CD4-positive, alpha-beta T cell treated with Interleukin-4 for 4 hours (primary cell): Measurements from ENCODE around the gene PPFIA2.
"Not testable (repeated sequence)": the region's sequence is repeated elsewhere in the genome, so short reads cannot be mapped to it uniquely, and the experiment has no call there.

Experiments used
- DNase-seq: peaks from one replicate; pipeline ENCODE4 v3.0.0-alpha.2; 2020

Gene PPFIA2

DNA sequence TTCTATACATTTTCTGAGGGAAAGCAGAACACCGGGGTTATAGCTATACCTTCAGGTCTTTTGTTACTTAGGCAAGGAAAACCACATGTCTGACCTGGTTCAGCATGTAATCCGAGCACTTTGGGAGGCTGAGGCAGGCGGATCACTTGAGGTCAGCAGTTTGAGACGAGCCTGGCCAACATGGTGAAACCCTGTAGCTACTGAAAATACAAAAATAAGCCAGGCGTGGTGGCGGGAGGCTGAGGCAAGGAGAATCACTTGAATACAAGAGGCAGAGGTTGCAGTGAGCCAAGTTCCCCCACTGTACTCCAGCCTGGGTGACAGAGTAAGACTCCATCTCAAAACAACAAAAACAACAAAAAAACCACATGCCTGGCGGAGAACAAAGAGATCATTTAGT, 503.7 kb downstream of the PPFIA2 start:
- DNase-seq = no peak

DNA sequence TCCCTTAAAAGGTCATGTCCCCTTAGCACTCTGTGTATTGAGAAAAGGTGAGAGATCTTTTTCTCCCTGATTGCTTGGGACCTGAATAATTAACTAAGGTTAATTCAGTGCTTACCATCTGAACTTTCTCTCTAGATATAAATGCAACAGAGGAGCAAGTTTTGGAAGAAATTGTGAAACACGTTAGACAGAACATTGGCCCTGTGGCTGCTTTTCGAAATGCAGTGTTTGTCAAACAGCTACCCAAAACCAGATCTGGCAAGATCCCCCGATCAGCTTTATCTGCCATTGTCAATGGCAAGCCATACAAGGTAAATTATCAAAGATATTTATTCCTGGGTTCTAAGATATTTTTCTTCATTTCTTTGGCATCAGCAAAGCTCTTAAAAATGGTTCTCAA, 505.8 kb downstream of the PPFIA2 start:
- DNase-seq = no peak

DNA sequence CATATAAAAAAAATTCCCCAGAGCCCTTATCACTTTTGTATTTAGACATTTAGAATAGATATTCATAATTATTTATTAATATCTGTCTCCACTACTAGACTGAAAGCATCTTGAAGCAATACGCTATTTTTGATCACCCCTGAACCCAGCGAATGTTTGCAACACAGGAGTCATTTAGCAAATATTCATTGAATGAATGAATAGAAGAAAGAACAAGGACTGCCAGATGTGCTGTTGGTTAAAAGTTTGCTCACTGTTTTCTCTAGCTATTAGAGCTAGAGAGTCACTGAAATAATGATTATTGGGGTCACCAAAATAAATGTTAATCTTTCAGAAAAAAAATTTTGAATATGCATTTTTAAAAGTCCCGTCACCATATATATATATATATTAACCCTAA, 506.9 kb downstream of the PPFIA2 start:
- no peak for DNase-seq

DNA sequence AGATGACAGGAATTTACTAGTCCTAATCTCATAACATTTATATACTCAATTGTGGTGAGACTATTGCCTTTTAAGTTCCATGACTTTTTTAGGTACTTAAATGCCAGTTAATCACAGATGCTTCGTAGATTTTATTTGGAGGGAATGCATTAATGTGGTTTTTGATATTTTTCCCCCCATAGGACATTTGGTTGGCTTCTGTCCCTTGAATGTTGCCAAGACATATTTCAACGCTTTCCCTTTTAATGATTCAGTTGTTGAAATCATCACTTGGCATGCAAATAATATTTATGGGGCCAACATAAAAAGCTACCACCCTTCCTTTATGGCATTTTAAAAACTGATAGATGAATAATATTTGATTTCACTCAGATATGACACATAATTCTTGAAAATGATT, 509.2 kb downstream of the PPFIA2 start:
- DNase-seq = no peak

DNA sequence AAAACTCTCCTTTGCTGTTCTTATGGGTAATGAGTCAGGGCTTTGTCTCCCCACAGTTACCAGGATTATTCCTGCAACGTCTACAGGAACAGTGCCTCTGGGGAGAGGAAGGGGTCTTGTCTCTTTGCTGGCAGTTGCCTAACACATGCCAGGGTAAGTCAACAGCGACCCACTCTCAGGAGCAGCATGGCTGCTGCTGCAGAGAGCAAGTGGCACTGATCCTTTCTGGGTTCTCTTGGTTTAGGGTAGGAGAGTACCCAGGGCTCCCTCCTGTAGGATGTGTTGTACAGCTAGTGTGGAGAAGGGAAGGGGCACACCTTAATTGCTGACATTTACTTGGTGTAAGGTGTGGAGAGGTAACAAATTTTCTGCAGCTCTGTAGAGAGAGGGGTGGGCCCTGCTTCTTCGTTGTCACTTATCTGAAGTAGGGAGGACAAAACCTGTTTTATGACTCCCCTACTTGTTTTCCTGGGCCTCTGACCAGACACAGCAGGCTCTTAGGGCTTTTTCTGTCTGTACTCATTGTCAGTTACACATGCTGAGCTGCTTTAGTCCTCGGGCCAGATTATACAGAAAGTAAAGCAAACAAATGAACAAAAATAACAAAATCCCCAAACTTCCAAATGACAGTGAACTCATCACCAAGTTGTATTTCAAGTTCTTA, 513.1 kb downstream of the PPFIA2 start:
- DNase-seq = no peak

DNA sequence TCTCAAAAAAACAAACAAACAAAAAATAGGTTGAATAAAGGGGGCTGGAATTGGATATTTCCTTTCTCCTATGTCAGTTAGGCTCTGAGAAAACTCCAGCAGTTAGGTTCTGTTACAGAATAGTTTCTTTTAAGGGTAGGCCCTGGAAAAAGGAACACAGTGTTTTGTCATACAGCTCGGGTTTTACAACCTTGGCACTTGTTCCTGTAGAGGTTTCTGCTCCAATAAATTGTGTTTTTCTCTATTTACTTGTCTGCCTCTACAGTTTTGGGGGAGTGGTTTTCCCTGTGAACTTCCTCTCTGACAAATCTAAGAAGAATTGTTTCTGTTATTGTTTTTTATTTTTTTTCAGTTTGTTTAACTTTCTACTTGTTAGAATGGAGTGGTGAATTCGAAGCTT, 513.7 kb downstream of the PPFIA2 start:
- DNase-seq = no peak

DNA sequence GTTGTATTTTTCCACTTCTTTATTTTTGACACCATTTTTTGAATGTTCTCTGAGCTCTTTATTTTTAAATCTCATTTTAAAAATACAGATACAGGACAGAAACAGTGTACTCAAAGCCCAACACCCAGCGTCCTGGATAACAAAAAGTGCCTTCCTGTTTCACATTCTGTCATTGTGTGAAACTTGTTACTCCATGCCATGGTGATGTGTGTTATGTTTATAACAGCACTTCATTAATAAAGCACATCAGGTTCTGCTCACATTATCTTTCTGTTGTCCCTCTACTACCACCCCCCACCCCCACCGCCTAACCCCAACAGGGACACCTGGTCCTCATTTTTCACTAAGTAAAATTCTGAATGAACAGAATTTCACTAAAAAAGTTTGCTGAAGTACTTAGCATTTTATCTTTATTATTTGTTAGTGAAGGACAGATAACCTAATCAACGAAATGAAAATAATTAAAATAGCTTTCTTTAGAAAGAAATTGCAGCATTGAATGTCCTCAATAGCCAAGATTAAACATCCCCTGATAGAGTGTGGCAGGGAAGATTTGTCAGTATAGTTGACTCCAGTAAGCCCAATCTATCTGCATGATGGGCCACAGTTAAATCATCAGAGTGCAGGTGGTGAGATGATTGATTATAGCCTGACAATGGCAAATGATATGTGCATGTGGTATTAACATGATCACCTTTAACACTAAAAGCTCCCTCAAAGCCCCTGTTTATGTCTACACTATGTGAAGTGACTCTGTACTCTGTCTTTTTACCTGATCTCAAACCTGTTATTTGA, 527.4 kb downstream of the PPFIA2 start:
- DNase-seq = no peak

DNA sequence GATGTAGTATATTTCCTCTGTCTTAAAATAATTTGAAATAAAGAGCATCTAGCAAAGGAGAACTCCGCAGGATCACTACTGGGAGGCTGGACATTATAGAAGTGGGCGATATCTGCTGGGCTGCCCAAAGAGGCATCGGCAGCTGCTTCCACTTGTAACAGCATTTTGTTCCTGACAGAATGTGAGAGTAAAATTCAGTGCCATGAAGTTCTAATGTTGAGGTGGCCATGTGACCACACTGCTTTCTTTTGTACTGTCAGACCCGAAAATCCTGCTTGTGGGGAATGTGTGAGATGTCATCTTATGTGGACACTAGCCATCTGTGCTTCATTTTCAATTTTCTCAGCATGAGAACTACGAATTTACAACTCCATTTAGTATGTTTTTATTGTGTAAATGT, 529.4 kb downstream of the PPFIA2 start:
- DNase-seq = no peak

DNA sequence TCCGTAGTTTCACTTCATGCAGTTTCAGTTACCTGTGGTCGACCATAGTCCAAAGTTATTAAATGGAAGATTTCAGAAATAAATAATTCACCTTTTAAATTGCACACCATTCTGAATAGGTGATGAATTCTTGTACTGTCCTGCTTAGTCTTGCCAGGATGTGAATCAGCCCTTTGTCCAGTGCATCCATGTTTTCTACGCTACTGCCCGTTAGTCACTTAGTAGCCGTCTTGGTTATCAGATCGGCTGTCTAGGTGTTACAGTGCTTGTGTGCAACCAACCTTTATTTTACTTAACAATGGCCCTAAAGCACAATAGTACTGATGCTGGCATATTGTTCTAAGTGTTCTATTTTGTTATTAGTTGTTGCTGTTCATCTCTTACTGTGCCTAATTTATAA, 534.5 kb downstream of the PPFIA2 start:
- DNase-seq = no peak

DNA sequence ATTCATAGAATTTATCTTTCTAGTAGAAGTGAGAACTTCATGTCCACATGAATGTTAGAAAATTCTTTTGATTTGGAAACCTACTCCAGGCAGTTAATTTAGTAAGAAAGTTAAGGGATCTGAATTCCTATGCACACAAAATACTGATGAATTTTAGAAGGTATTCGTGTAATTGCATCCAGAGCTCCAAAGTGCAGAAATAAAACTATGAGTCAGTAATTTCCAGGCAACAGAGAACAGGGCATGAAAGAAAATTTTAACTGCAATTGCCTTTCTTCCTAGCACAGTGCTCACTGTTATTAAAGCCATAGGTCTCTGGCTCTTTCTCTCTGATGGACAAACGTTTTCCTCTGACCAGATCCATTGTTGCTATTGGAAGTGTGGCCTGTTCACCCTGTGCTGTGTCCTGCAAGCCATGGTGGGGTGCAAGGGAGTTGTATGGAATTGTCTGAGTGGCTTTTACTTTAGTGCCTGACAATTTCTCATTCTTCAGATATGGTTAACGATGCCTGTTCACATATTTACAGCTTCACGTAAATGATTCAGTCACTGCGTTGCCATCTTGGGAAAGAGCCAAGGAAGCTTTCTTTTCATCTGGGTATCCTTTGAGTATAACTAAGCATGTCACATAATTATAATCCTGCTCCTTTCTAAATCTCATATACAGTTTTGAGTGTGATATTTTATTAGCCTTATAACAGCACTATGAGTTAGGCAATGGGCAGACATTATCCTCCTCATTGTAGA, 536.1 kb downstream of the PPFIA2 start:
- DNase-seq = no peak

DNA sequence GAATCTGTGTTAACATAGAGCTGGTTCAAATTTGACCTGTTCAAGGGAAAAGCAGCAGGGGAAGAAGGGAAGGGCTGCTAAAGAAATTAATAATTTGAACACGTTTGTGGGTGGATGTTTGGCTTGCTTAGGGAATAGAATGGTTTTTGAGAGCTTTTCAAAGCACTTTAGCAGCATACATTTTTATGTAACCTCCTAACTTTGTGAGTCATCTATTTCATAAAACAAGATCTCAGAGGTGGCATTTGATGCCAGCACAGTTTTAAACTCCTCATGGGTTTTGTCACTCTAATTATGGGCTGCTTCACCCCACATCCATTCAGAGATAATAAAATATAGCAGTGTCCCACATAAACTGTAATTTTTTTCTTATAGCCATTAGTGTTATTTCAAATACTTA, 537.5 kb downstream of the PPFIA2 start:
- no peak for DNase-seq

DNA sequence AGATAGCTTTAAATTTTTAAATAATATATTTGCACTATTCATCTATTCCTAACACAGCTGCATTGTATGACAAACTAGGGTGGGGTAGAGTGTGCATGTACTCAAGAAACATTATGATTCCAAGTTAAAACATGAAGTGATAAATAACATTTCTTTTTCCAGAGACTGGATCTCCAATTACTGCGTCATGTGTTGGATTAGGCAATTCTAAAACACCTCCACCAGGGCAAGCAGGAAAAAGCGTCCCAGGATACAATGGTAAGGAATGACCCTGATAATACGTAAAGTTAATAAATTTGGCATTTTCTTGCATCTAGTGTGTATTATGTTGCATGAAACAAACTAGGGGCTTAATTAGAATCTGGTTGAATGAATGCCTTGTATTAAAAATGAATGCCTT, 542.4 kb downstream of the PPFIA2 start:
- no peak for DNase-seq

DNA sequence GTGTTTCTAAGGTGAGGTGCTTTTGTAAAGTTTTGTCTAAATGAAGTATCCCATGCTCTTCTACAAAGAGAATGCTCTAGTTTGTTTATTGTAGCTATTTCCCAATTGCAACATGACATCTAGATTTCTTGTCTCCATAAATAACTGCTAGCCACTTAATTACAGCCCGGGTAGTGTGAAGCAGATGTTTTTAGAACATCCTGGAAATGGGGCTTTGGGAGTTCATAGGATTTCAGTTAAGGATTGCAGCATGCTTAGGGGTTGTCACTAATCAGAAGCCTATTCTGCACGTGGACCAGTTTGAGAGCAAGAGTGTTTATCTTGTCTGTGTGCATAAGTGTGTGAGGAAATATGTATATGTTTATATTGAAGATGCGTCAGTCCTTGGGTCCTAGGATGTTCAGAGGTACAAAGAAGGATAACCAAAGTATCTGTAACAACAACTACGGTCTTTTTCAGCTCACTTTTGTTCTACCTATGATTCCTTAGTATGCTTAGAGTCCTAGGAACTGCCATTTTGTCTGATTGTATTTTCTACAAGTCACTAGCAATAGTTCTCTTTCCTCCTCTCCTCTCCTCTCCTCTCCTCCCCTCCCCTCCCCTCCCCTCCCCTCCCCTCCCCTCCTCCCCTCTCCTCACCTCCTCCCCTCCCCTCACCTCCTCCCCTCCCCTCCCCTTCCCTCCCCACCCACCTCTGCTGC, 546.0 kb downstream of the PPFIA2 start:
- DNase-seq = no peak

DNA sequence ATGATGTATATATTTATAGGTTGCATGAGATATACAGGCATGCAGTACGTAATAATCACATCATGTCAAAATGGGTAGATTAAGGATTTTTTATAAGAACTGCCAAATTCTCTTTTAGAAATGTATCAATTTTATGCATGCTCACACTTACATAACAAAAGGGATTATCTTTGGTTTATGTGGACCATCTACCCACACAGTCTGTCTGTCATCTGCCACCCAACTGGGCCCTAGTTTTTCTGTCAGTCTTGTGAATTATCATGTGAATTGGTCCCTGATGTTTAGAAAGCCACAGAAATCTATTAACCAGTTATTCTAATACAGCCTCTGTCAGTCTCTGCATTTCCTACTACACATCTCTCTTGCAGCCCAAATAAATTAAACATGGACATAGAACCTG, 547.8 kb downstream of the PPFIA2 start:
- DNase-seq = no peak

DNA sequence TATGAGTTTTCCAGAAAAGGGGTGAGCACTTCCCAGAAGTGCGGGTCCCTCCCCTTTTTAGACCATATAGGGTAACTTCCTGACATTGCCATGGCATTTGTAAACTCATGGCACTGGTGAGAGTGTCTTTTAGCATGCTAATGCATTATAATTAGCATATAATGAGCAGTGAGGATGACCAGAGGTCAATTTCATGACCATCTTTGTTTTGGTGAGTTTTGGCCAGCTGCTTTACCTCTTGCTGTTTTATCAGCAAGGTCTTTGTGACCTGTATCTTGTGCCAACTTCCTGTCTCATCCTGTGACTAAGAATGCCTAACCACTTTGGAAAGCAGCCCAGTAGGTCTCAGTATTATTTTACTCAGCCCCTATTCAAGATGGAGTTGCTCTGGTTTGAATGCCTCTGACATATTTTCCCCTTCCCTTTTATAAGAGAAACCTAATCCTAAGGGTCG, 549.4 kb downstream of the PPFIA2 start:
- not testable (repeated sequence) for DNase-seq

DNA sequence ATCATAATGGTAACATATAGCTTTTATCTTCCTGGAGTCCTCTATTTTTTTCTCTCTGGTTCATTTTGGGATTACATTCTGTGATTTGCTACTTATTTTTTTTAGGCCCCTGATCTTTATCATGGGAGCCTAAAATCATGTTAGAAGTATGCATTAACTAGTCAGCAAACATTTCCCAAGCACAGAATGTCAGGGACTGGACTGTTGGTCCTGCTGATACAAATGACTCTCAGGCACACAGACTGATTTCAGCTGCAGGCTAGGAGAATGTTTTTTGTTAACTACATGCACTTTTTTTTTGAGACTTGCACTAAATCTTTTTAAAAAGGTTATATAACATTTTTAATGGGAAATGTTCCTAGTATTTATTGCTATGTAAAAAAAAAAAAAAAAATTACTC, 550.1 kb downstream of the PPFIA2 start:
- no peak for DNase-seq

DNA sequence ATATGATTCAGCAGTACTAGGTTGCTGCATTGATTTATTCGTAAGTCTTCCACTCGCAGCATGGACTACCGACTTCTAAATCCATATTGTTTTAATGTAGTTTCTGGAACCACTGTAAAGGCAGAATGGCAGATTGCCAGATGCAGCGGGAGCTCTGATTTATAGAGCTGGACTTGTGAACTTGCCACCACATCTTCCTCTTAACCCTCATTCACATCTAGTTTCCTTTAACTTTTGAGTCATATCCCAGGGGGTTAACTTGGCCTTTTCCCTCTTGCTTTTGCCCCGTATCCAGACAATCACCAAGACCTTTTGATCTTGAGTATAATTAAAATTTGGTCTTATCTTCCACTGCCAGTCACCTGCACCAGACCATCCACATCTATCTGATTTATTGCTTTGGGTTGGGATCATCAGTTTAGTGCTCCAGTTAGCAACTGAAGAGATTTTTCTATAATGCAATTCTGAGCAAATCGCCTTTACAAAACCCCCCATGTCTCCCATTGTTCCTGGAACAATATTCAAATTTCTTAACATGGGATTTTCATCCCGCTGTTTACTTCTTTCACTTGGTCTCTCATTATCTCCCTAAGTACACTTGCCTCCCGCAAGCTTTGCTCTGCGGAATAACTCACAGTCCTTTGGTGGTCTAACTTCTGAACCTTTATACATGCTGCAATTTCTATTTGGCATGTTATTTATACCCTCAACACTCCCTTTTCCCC, 550.8 kb downstream of the PPFIA2 start:
- DNase-seq = no peak
